Peyer's patch (tissue), 4 donors: ENCODE measurements around the gene TCIRG1.

Experiments used
- POLR2A ChIP-seq, 2 donors: fragments of 450-650 bp; IDR thresholded peaks; one replicate each; pipeline ENCODE4 v1.5.1; 2017; ENCODE audit warnings: antibody characterized with exemption in 2 of 2, mild to moderate bottlenecking in 2 of 2, moderate library complexity in 2 of 2
- TF ChIP-seq, protein P1 (sequence below), 6 experiments: fragments of 450-650 bp in 4 of 6; fragments of 200-600 bp in 2 of 6; sonication (generic) in 1 of 6; IDR thresholded peaks; one replicate each; pipeline ENCODE4 v1.5.1; 2017 to 2019; ENCODE audit warnings: antibody characterized with exemption in 6 of 6, mild to moderate bottlenecking in 3 of 6, moderate library complexity in 1 of 6

DNA sequence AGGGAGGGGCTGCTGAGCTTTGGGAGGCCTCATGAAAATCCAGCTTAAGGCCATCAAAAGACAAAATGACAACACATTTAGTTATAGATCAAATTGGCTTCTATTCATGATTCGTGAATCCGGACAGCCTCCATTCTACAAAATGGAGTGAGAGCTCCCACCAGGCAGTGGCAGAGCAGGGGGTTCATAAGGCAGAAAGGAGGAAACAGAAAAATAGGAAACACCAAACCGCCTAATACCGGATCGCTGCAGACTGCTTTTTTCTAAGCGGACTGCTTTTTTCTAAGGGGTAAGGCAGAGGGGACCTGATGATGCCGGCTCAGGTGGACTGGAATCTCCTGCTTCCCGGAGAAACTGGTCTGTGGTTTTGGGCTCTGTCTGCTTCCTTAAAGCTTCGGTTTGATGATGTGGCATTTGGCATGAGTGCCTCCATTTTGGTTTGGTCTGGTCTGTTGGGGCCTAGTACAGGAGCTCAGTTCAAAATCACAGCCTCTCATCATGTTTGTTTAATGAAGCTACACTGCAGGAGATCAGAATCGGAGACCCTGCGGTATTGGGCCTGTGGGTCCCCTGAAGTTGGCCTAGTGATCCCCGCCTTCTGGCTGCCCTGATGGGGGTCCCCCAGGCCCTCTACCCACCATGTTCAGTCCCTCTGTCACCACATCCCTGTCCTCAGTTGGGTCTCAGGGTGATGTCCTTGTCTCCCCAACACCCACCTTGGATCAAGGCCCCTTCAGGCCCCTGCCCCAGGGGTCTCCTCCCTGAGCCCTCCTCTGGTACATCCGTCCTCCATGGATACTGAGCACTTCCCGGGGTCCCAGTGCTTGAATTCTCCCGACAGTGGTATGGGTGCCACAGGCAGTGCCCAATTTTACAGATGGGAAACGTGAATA is 27.5 kb upstream of the TCIRG1 start:
- no peak for TF ChIP-seq POLR2A (IDR thresholded peaks at IDR 0.05)
- TF ChIP-seq, protein P1, sequence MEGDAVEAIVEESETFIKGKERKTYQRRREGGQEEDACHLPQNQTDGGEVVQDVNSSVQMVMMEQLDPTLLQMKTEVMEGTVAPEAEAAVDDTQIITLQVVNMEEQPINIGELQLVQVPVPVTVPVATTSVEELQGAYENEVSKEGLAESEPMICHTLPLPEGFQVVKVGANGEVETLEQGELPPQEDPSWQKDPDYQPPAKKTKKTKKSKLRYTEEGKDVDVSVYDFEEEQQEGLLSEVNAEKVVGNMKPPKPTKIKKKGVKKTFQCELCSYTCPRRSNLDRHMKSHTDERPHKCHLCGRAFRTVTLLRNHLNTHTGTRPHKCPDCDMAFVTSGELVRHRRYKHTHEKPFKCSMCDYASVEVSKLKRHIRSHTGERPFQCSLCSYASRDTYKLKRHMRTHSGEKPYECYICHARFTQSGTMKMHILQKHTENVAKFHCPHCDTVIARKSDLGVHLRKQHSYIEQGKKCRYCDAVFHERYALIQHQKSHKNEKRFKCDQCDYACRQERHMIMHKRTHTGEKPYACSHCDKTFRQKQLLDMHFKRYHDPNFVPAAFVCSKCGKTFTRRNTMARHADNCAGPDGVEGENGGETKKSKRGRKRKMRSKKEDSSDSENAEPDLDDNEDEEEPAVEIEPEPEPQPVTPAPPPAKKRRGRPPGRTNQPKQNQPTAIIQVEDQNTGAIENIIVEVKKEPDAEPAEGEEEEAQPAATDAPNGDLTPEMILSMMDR (IDR thresholded peaks at IDR 0.05) = no peak
